Measurements from ENCODE around the gene NRBP1.

DNA sequence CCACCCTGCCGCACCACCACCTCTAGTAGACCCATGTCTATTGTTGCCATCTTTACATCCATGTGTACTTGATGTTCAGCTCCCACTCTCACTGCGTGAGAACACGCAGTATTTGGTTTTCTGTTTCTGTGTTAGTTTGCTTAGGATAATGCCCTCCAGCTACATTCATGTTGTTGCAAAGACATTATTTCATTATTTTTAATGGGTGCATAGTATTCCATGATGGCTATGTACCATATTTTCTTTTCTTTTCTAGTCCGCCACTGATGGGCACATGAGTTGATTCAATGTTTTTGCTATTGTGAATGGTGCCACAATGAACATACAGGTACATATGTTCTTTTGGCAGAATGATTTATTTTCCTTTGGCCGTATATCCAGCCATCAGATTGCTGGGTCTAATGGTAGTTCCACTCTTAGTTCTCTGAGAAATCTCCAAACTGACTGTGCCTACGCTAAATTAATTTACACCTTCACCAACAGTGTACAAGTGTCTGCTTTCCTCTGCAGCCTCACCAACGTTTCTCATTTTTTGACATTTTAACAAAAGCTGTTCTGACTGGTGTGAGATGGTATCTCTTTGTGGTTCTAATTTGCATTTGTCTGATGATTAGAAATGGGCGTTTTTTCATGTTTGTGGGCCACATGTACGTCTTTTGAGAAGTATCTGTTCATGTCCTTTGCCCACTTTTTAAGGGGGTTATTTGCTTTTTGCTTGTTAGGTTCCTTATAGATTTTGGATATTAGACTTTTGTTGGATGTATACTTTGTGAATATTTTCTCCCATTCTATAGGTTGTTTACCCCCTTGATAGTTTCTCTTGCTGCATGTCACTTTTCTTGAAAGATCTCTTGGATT is 37.4 kb upstream of the NRBP1 start:
- TF ChIP-seq, protein P1, sequence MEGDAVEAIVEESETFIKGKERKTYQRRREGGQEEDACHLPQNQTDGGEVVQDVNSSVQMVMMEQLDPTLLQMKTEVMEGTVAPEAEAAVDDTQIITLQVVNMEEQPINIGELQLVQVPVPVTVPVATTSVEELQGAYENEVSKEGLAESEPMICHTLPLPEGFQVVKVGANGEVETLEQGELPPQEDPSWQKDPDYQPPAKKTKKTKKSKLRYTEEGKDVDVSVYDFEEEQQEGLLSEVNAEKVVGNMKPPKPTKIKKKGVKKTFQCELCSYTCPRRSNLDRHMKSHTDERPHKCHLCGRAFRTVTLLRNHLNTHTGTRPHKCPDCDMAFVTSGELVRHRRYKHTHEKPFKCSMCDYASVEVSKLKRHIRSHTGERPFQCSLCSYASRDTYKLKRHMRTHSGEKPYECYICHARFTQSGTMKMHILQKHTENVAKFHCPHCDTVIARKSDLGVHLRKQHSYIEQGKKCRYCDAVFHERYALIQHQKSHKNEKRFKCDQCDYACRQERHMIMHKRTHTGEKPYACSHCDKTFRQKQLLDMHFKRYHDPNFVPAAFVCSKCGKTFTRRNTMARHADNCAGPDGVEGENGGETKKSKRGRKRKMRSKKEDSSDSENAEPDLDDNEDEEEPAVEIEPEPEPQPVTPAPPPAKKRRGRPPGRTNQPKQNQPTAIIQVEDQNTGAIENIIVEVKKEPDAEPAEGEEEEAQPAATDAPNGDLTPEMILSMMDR (IDR thresholded peaks at IDR 0.05), result no peak
- no peak for TF ChIP-seq POLR2A (IDR thresholded peaks at IDR 0.05)
